K562 (cell line): Measurements from ENCODE around the gene CLK4. TPM values are rescaled to one million over a fixed set of nuclear protein-coding genes. Genes with fewer than 3 reads are reported as not detected.

Source experiments
- ATAC-seq: fragments of 200-7000 bp; cut with Tn5 transposase; 3 replicates; pipeline ENCODE4 v1.9.1; 2020; ENCODE audit warnings: moderate library complexity
- BruUV-seq: library from RNA; stranded (reverse); fragments of 400-500 nt; replicated peaks from 2 replicates; lab custom pipeline; 2021; lab: Mats Ljungman, UMichigan
- CTCF ChIA-PET: fragments of 300-600 bp; formaldehyde crosslinking; extraction: SDS; loops from one replicate; lab custom pipeline; 2021; ENCODE audit warnings: low intra/inter-chr PET ratio; lab: Yijun Ruan, JAX
- POLR2A ChIA-PET: fragments of 300-600, 350-650 bp; sonication (Branson Sonifier 250); formaldehyde crosslinking; extraction: SDS; loops from one replicate; lab custom pipeline; 2021; ENCODE audit warnings: antibody characterized with exemption, inconsistent platforms; lab: Yijun Ruan, JAX
- DNase-seq, 4 experiments: peaks; one replicate each; pipeline versions ENCODE4 v3.0.0 to v3.0.0-alpha.2; 2011 to 2018; ENCODE audit warnings: low spot score in 3 of 4, mixed read lengths in 3 of 4; ENCODE audit errors: extremely low read depth in 1 of 4
- FAIRE-seq: peaks from 2 replicates; lab custom pipeline; 2011; peaks lifted over from hg19 to GRCh38; lab: Jason Lieb, UNC
- H2AFZ ChIP-seq: 2 replicates; pipeline ENCODE4 v1.6.0; 2011; ENCODE audit warnings: low read depth, low read length, control low read depth, inconsistent platforms
- H3K27ac ChIP-seq: fragments of 200-600 bp; 3 replicates; pipeline ENCODE4 v1.8.0; 2011; ENCODE audit warnings: low read depth, mild to moderate bottlenecking, control low read depth, inconsistent platforms, low read length, moderate library complexity, mixed read lengths; ENCODE audit errors: extremely low read depth
- H3K27me3 ChIP-seq, 2 experiments: fragments of 300-600 bp in 1 of 2; 2 replicates in 1 of 2; 3 replicates in 1 of 2; pipeline versions ENCODE4 v1.6.0 to v1.8.0; 2011; ENCODE audit warnings: inconsistent platforms in 2 of 2, low read length in 2 of 2, mild to moderate bottlenecking in 1 of 2, mixed read lengths in 1 of 2, moderate library complexity in 1 of 2; ENCODE audit not compliant: control insufficient read depth in 2 of 2, insufficient read depth in 2 of 2
- H3K36me3 ChIP-seq: fragments of 300-600 bp; 3 replicates; pipeline ENCODE4 v1.8.0; 2011; ENCODE audit warnings: mild to moderate bottlenecking, low read length, inconsistent platforms; ENCODE audit not compliant: control insufficient read depth, insufficient read depth
- H3K4me1 ChIP-seq, 2 experiments: fragments of 200-600 bp in 1 of 2; replicated peaks in 1 of 2; 2 replicates in 1 of 2; 3 replicates in 1 of 2; pipeline versions ENCODE4 v1.5.1 to v1.8.0; 2011; ENCODE audit warnings: inconsistent platforms in 2 of 2, low read length in 2 of 2, mild to moderate bottlenecking in 1 of 2, mixed read lengths in 1 of 2, moderate library complexity in 1 of 2; ENCODE audit not compliant: control insufficient read depth in 2 of 2, insufficient read depth in 2 of 2
- H3K4me2 ChIP-seq: 2 replicates; pipeline ENCODE4 v1.6.1; 2011; ENCODE audit warnings: low read length, control low read depth, inconsistent platforms, mixed read lengths; ENCODE audit not compliant: insufficient read depth
- H3K4me3 ChIP-seq: fragments of 200-600 bp; sonication (generic), shearing (Covaris generic); 2 replicates; pipeline ENCODE4 v1.5.1; 2016; ENCODE audit warnings: control low read depth, inconsistent platforms
- H3K79me2 ChIP-seq: fragments of 200-600 bp; 3 replicates; pipeline ENCODE4 v1.8.0; 2011; ENCODE audit warnings: low read length, inconsistent platforms; ENCODE audit not compliant: control insufficient read depth, insufficient read depth
- H3K9ac ChIP-seq, 2 experiments: 2 replicates each; pipeline versions ENCODE4 v1.6.0 to v1.6.1; 2011; ENCODE audit warnings: low read depth in 2 of 2, low read length in 2 of 2, control low read depth in 1 of 2, inconsistent platforms in 1 of 2, mild to moderate bottlenecking in 1 of 2, mixed read lengths in 1 of 2; ENCODE audit not compliant: insufficient read depth in 1 of 2
- H3K9me1 ChIP-seq: one replicate; pipeline ENCODE4 v1.6.0; 2011; ENCODE audit warnings: inconsistent platforms, mild to moderate bottlenecking, low read length, moderate library complexity; ENCODE audit not compliant: control insufficient read depth, insufficient read depth
- H3K9me3 ChIP-seq: replicated peaks from 2 replicates; pipeline ENCODE4 v1.5.1; 2011; ENCODE audit warnings: low read depth, low read length, inconsistent platforms; ENCODE audit not compliant: control insufficient read depth, insufficient read depth
- H4K20me1 ChIP-seq: replicated peaks from 2 replicates; pipeline ENCODE4 v1.6.1; 2011; ENCODE audit warnings: low read length, inconsistent platforms, mixed read lengths; ENCODE audit not compliant: control insufficient read depth, insufficient read depth
- ARHGAP35 ChIP-seq: fragments of 450-650 bp; IDR thresholded peaks from 2 replicates; pipeline ENCODE4 v1.6.1; 2018; ENCODE audit not compliant: partially characterized antibody
- ARID2 ChIP-seq: fragments of 450-650 bp; IDR thresholded peaks from 2 replicates; pipeline ENCODE4 v1.6.1; 2017; ENCODE audit warnings: antibody characterized with exemption, mild to moderate bottlenecking
- ETS1 ChIP-seq: conservative IDR thresholded peaks from 2 replicates; pipeline ENCODE4 v1.6.1; 2011; ENCODE audit warnings: low read depth, mild to moderate bottlenecking, low read length; ENCODE audit not compliant: control insufficient read depth
- FOXM1 ChIP-seq, 2 experiments: fragments of 450-650 bp in 1 of 2; sonication (generic) in 1 of 2; formaldehyde crosslinking in 1 of 2; IDR thresholded peaks; 2 replicates each; pipeline versions ENCODE4 v1.6.1 to v1.9.0; 2017 to 2022; ENCODE audit warnings: low read depth in 2 of 2, mild to moderate bottlenecking in 2 of 2, missing genetic modification reagents in 1 of 2, moderate library complexity in 1 of 2
- MED1 ChIP-seq: sonication (generic); formaldehyde crosslinking; IDR thresholded peaks from 2 replicates; pipeline ENCODE4 v1.8.1; 2023; ENCODE audit warnings: missing genetic modification reagents, borderline replicate concordance
- MITF ChIP-seq: IDR thresholded peaks from 2 replicates; pipeline ENCODE4 v1.6.1; 2014; ENCODE audit warnings: antibody characterized with exemption
- MYC ChIP-seq, 2 experiments: fragments of 250-450 bp in 1 of 2; sonication (Bioruptor Pico) in 1 of 2; IDR thresholded peaks; 2 replicates each; pipeline versions ENCODE4 v1.5.1 to v1.6.1; 2012 to 2021; ENCODE audit warnings: low read depth in 2 of 2, borderline replicate concordance in 1 of 2, improper control_type of control experiment in 1 of 2, low read length in 1 of 2, mild to moderate bottlenecking in 1 of 2, moderate library complexity in 1 of 2
- NR2C2 ChIP-seq, 2 experiments: fragments of 200-800 bp in 1 of 2; sonication (Bioruptor generic) in 1 of 2; sonication (generic) in 1 of 2; formaldehyde crosslinking in 1 of 2; IDR thresholded peaks; 2 replicates each; pipeline versions ENCODE4 v1.6.1 to v1.8.0; 2016 to 2022; ENCODE audit warnings: mild to moderate bottlenecking in 1 of 2, missing compliant biosample characterization in 1 of 2, missing genetic modification characterization in 1 of 2, missing genetic modification reagents in 1 of 2
- POLR3A ChIP-seq: IDR thresholded peaks from 2 replicates; pipeline ENCODE4 v1.6.1; 2011; ENCODE audit warnings: borderline replicate concordance, mild to moderate bottlenecking, moderate library complexity; ENCODE audit not compliant: insufficient read length, insufficient read depth; ENCODE audit errors: extremely low read depth
- RFX1 ChIP-seq: fragments of 450-650 bp; IDR thresholded peaks from 2 replicates; pipeline ENCODE4 v1.6.1; 2016; ENCODE audit warnings: mild to moderate bottlenecking, moderate library complexity
- SOX6 ChIP-seq: fragments of 450-650 bp; IDR thresholded peaks from 2 replicates; pipeline ENCODE4 v1.6.1; 2014; ENCODE audit warnings: mild to moderate bottlenecking
- U2AF2 ChIP-seq: fragments of 200-400 bp; formaldehyde crosslinking; optimal IDR thresholded peaks from 2 replicates; pipeline ENCODE3; 2017; ENCODE audit warnings: low read depth, mild to moderate bottlenecking, low read length
- WGBS: fragments of 100-300 bp; shearing (Covaris generic); methylation state at CpG from one replicate; pipeline ENCODE4 v1.1.6; 2016; ENCODE audit warnings: low coverage, mixed read lengths; ENCODE audit not compliant: insufficient coverage; ENCODE audit errors: missing lambda C conversion rate; 5-methylcytosine and 5-hydroxymethylcytosine counted together
- in situ Hi-C: fragments of 300-500 bp; cut with MboI; formaldehyde crosslinking; loops from 4 replicates; pipeline ENCODE4 v1.15.0; 2018; ENCODE audit warnings: inconsistent platforms, mixed read lengths
- intact Hi-C: fragments of 100-400 bp; cut with micrococcal nuclease; formaldehyde crosslinking; loops from 2 replicates; pipeline ENCODE4 v1.14.2; 2022
- polyA plus RNA-seq, 8 experiments: library from polyadenylated mRNA; depleted of rRNA in 4 of 8; stranded (reverse) in 5 of 8; unstranded in 3 of 8; fragments of >200 nt; fragmentation: Nextera tagmentation in 2 of 8; fragmentation: Illumina TruSeq in 1 of 8; extraction: Ambion mirVana in 2 of 8; extraction: Trizol in 1 of 8; gene quantifications; 2 replicates each; pipeline versions ENCODE4 v1.2.1 to v1.2.3, GENCODE V29; 2011 to 2014; ENCODE audit warnings: inconsistent platforms in 1 of 8, missing spikeins in 1 of 8
- total RNA-seq, 7 experiments: library from RNA; depleted of rRNA in 6 of 7; stranded (reverse); fragments of >200 nt in 6 of 7; fragmentation: Illumina TruSeq in 2 of 7; extraction: Trizol in 2 of 7; gene quantifications; 2 replicates each; pipeline versions ENCODE4 v1.2.1 to v1.2.3, GENCODE V29; 2011 to 2021; ENCODE audit warnings: low replicate concordance in 1 of 7

Gene CLK4
- total and polyA plus RNA-seq, 9 of the 15 experiments (the other 6 are each of a cell fraction or from before 2014, with no cell fraction given) = 10.5 to 23.1 (median 13.9) TPM

- 15% methylated on average over 3 of the region's 3 CpGs for WGBS
- no peak for DNase-seq
- BruUV-seq = no TSS peak
These were observed 49.1 kb upstream of the CLK4 start for GRCh38 chr5:178675922-178676321.

GRCh38 chr5:178674334-178674733 is 47.5 kb upstream of the CLK4 start:
- no TSS peak for BruUV-seq
- FAIRE-seq = no peak

More at GRCh38 chr5:178675922-178676321, 49.1 kb upstream of the CLK4 start:
- intact Hi-C loops = no loop called here
- ATAC-seq (no peak), FAIRE-seq (no peak)
- Histone ChIP-seq H3K27ac (no peak overlapping the region), H3K4me1 (no peaks in the 10 kb centered on the region), H4K20me1 (no peaks in the 10 kb centered on the region), H3K27me3 (peaks cover 6 to 42% of the 10 kb centered on the region in 2 experiments; a peak in 4 of 5 replicates), H3K9me3 (no peaks in the 10 kb centered on the region), H3K4me2 (no peak overlapping the region), H3K9me1 (no peaks in the 10 kb centered on the region), H3K79me2 (no peaks in the 10 kb centered on the region), H3K4me3 (no peak overlapping the region), H3K9ac (no peak overlapping the region), H2AFZ (no peak overlapping the region), H3K36me3 (no peaks in the 10 kb centered on the region)
- ChIA-PET POLR2A (no interaction called here), CTCF (no interaction called here)
- in situ Hi-C loops = no loop called here
- TF ChIP-seq ARID2 (no peak), U2AF2 (no peak), ETS1 (no peak)

More at GRCh38 chr5:178674334-178674733, 47.5 kb upstream of the CLK4 start:
- TF ChIP-seq RFX1 (no peak), NR2C2 (CRISPR knock-in tag; IDR thresholded peaks at IDR 0.05) (no peak), NR2C2 (tag; IDR thresholded peaks at IDR 0.05) (no peak), SOX6 (no peak), MED1 (no peak), ARHGAP35 (no peak), MITF (no peak), MYC (IDR thresholded peaks at IDR 0.05; ENCODE audit: low read depth, low read length) (no peak), MYC (CRISPR knock-in tag; IDR thresholded peaks at IDR 0.05; ENCODE audit: borderline replicate concordance, low read depth) (no peak), POLR3A (no peak), FOXM1 (IDR thresholded peaks at IDR 0.05; ENCODE audit: low read depth) (no peak), FOXM1 (CRISPR knock-in tag; IDR thresholded peaks at IDR 0.05; ENCODE audit: low read depth) (no peak)
- H3K9me3 ChIP-seq = no peaks in the 10 kb centered on the region; the same call in 1 of the 2 replicates
- no peaks in the 10 kb centered on the region for H3K79me2 ChIP-seq
- POLR2A ChIA-PET = interaction anchor here (0.6 kb wide), 1 partner anchor 458 kb away, joined by 3 read pairs; no protein-coding TSS in a partner anchor
- H3K27me3 ChIP-seq = peaks cover 17 to 48% of the 10 kb centered on the region in 2 experiments
- H3K4me2 ChIP-seq = no peak overlapping the region
- H3K9me1 ChIP-seq = no peaks in the 10 kb centered on the region
- ATAC-seq (no peak), DNase-seq (no peak)
- no peak overlapping the region for H3K9ac ChIP-seq
- intact Hi-C loops = no loop called here
- H3K27ac ChIP-seq = no peak overlapping the region
- CTCF ChIA-PET = no interaction called here
- H4K20me1 ChIP-seq = no peaks in the 10 kb centered on the region
- H3K36me3 ChIP-seq = no peaks in the 10 kb centered on the region
- H3K4me3 ChIP-seq = no peak overlapping the region
- no peaks in the 10 kb centered on the region for H3K4me1 ChIP-seq
- in situ Hi-C loops = no loop called here
- H2AFZ ChIP-seq = no peak overlapping the region
